Lower lobe of right lung (tissue), 2 donors: Measurements from ENCODE around the gene BOD1L2. TPM values are rescaled to one million over a fixed set of nuclear protein-coding genes. Genes with fewer than 3 reads are reported as not detected.

Experiments used
- ATAC-seq, 2 donors: fragments of 200-7000 bp; cut with Tn5 transposase; one replicate each; pipeline ENCODE4 v1.9.1; 2020 to 2022; ENCODE audit warnings: mild to moderate bottlenecking in 2 of 2, moderate library complexity in 2 of 2
- DNase-seq: peaks from one replicate; pipeline ENCODE4 v3.0.0-alpha.2; 2020
- H3K27ac ChIP-seq: fragments of 200-600 bp; one replicate; pipeline ENCODE4 v1.8.0; 2022
- H3K27me3 ChIP-seq: fragments of 200-600 bp; one replicate; pipeline ENCODE4 v1.8.0; 2022; ENCODE audit warnings: low read depth
- H3K36me3 ChIP-seq: fragments of 200-600 bp; one replicate; pipeline ENCODE4 v1.8.0; 2022; ENCODE audit warnings: mild to moderate bottlenecking
- H3K4me1 ChIP-seq: fragments of 200-600 bp; one replicate; pipeline ENCODE4 v1.8.0; 2022
- H3K4me3 ChIP-seq: fragments of 200-600 bp; one replicate; pipeline ENCODE4 v1.8.0; 2022; ENCODE audit warnings: mild to moderate bottlenecking
- H3K9me3 ChIP-seq: fragments of 200-600 bp; one replicate; pipeline ENCODE4 v1.8.0; 2022
- intact Hi-C: fragments of 100-400 bp; cut with DNase I; formaldehyde crosslinking; loops from one replicate; pipeline ENCODE4 v1.11.0; 2022
- total RNA-seq: library from RNA; stranded (reverse); fragmentation: NEBNext Ultra II Directional; extraction: Animal tissue kit (Norgen Biotek cat#: 25700); gene quantifications from one replicate; pipeline ENCODE4 v1.2.1, GENCODE V29; 2021
- TF ChIP-seq, protein P1 (sequence below): fragments of 200-600 bp; IDR thresholded peaks from one replicate; pipeline ENCODE4 v1.8.0; 2022; ENCODE audit warnings: antibody characterized with exemption, mild to moderate bottlenecking
- donor health status: DM: no; HTN: yes; CAD: no; lungs with severe emphysema.

Gene BOD1L2
- total RNA-seq, 1 donor from 2014 or later = not detected

- Histone ChIP-seq H3K4me3 (no peak overlapping the region), H3K27ac (no peak overlapping the region), H3K4me1 (no peaks in the 10 kb centered on the region), H3K36me3 (no peaks in the 10 kb centered on the region), H3K9me3 (no peaks in the 10 kb centered on the region), H3K27me3 (peaks cover 6% of the 10 kb centered on the region)
- ATAC-seq (no peak), DNase-seq (no peak)
- TF ChIP-seq, protein P1, sequence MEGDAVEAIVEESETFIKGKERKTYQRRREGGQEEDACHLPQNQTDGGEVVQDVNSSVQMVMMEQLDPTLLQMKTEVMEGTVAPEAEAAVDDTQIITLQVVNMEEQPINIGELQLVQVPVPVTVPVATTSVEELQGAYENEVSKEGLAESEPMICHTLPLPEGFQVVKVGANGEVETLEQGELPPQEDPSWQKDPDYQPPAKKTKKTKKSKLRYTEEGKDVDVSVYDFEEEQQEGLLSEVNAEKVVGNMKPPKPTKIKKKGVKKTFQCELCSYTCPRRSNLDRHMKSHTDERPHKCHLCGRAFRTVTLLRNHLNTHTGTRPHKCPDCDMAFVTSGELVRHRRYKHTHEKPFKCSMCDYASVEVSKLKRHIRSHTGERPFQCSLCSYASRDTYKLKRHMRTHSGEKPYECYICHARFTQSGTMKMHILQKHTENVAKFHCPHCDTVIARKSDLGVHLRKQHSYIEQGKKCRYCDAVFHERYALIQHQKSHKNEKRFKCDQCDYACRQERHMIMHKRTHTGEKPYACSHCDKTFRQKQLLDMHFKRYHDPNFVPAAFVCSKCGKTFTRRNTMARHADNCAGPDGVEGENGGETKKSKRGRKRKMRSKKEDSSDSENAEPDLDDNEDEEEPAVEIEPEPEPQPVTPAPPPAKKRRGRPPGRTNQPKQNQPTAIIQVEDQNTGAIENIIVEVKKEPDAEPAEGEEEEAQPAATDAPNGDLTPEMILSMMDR = no peak
- intact Hi-C loops = no loop called here
Measured at GRCh38 chr18:57149531-57149930, 2.6 kb downstream of the BOD1L2 start.

DNA sequence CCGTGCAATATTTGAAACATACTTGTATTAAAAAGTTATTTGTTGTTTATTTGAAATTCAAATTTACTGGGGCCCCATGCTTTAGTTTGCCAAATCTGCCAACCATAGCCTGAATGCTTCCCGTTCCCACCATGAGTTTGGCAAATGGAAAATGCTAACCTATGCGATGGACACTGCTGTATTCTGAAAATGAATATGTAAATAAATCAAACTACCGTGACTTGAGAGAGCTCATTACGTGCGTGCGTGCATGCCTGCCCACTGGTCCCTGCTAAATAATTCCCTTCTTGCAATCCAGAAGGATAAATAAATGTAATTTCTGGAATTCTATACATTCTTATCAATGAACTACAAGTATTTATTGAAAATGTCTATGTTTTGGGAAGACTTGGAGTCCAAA, 3.2 kb downstream of the BOD1L2 start:
- Histone ChIP-seq H3K4me1 (no peaks in the 10 kb centered on the region), H3K27me3 (peaks cover 6% of the 10 kb centered on the region), H3K36me3 (no peaks in the 10 kb centered on the region), H3K27ac (no peak overlapping the region), H3K9me3 (no peaks in the 10 kb centered on the region), H3K4me3 (no peak overlapping the region)
- ATAC-seq (no peak), DNase-seq (no peak)
- TF ChIP-seq, protein P1 = no peak
- intact Hi-C loops = no loop called here

DNA sequence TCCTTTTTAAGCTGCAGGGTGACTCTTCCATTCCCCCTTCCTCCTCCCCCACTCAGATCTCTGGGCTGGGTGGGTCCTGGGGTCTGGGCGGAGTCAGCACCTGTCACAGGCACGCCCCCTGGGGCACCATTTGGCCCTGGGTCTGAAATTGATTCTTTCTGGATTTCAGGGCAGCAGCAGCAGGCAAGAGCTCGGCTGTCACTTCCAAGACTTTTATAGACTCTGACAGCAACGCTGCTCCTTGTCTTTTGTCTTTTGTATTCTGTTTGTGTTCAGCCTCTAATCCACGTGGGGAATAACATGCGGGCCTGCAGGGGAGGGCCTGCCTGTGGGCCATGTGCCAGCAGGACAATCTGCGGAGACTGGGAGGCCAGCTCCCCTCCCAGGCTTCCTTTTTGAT, 3.9 kb downstream of the BOD1L2 start:
- Histone ChIP-seq H3K27me3 (peaks cover 6% of the 10 kb centered on the region), H3K36me3 (no peaks in the 10 kb centered on the region), H3K27ac (no peak overlapping the region), H3K4me1 (no peaks in the 10 kb centered on the region), H3K4me3 (no peak overlapping the region), H3K9me3 (no peaks in the 10 kb centered on the region)
- DNase-seq = no peak
- ATAC-seq = no peak
- TF ChIP-seq, protein P1 = no peak
- intact Hi-C loops = no loop called here

- TF ChIP-seq, protein P1 = no peak
- ATAC-seq (no peak), DNase-seq (no peak)
- no peaks in the 10 kb centered on the region for H3K36me3 ChIP-seq
- no peaks in the 10 kb centered on the region for H3K4me1 ChIP-seq
- H3K27ac ChIP-seq = no peak overlapping the region
- intact Hi-C loops = no loop called here
- H3K27me3 ChIP-seq = peaks cover 6% of the 10 kb centered on the region
- H3K9me3 ChIP-seq = no peaks in the 10 kb centered on the region
- H3K4me3 ChIP-seq = no peak overlapping the region
Measured at GRCh38 chr18:57154191-57154830, 7.4 kb downstream of the BOD1L2 start.

- intact Hi-C loops = no loop called here
- Histone ChIP-seq H3K4me1 (no peaks in the 10 kb centered on the region), H3K36me3 (no peaks in the 10 kb centered on the region), H3K9me3 (no peaks in the 10 kb centered on the region), H3K4me3 (no peak overlapping the region), H3K27ac (no peak overlapping the region), H3K27me3 (no peaks in the 10 kb centered on the region)
- DNase-seq = no peak
- no peak for ATAC-seq
- TF ChIP-seq, protein P1 = no peak
Measured at GRCh38 chr18:57164401-57164800, 17.5 kb downstream of the BOD1L2 start.
